ENCODE data around the gene SAYSD1.

- no peak for TF ChIP-seq CTCF (IDR thresholded peaks at IDR 0.05)
- no peak for TF ChIP-seq EZH2 (IDR thresholded peaks at IDR 0.05; ENCODE audit: borderline replicate concordance, insufficient read depth, low read depth, low read length, poor library complexity, severe bottlenecking)
These were observed 56.4 kb downstream of the SAYSD1 start for GRCh38 chr6:39058471-39059147.

Measured in B cell (primary cell).